ENCODE data around the gene CCDC178.

CCDC178 gene

DNA sequence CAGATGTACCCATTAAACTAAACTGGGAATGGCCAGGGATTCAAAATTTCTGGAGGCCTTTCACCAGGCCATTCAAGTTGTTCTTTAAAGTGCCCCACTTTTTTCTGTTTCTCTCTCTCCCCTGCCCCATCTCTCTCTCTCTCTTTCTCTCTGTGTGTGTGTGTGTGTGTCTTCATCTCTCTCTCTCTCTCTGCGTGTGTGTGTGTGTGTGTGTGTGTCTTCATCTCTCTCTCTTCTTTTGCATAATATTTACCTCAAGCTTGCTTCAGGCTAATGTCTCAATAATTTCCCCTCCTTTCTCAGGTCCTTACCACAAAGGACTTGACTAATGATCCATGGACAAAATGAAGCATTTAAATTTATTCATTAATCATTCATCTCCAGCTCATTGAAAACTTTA, 503.5 kb downstream of the CCDC178 start:
- no peak for DNase-seq (ENCODE audit: low read depth)
- TF ChIP-seq, protein P1, sequence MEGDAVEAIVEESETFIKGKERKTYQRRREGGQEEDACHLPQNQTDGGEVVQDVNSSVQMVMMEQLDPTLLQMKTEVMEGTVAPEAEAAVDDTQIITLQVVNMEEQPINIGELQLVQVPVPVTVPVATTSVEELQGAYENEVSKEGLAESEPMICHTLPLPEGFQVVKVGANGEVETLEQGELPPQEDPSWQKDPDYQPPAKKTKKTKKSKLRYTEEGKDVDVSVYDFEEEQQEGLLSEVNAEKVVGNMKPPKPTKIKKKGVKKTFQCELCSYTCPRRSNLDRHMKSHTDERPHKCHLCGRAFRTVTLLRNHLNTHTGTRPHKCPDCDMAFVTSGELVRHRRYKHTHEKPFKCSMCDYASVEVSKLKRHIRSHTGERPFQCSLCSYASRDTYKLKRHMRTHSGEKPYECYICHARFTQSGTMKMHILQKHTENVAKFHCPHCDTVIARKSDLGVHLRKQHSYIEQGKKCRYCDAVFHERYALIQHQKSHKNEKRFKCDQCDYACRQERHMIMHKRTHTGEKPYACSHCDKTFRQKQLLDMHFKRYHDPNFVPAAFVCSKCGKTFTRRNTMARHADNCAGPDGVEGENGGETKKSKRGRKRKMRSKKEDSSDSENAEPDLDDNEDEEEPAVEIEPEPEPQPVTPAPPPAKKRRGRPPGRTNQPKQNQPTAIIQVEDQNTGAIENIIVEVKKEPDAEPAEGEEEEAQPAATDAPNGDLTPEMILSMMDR (IDR thresholded peaks at IDR 0.05; ENCODE audit: low read depth, low read length, missing control alignments) = no peak
- H3K4me3 ChIP-seq (ENCODE audit: low read depth, low read length) = no peak overlapping the region

DNA sequence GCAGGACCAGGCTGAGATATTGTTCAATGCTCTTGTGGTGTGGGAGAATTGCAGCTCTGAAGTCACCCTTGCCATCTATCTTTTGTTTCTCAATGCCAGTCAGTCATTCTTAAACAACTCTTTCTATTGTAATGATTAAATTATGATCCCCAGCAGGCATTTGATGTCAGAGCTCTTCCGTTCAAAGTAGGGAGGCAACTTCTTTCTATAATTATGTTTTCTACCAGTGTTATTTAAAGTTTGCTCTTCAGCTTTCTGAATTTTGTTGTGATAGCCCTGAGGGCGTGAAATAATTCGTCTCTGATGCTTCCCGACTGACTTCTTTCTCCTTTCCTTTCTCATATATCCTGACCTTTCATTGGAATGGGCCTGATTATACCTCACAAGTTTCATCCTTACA, 506.3 kb downstream of the CCDC178 start:
- TF ChIP-seq, protein P1 (IDR thresholded peaks at IDR 0.05; ENCODE audit: low read depth, low read length, missing control alignments) = no peak
- no peak for DNase-seq (ENCODE audit: low read depth)

DNA sequence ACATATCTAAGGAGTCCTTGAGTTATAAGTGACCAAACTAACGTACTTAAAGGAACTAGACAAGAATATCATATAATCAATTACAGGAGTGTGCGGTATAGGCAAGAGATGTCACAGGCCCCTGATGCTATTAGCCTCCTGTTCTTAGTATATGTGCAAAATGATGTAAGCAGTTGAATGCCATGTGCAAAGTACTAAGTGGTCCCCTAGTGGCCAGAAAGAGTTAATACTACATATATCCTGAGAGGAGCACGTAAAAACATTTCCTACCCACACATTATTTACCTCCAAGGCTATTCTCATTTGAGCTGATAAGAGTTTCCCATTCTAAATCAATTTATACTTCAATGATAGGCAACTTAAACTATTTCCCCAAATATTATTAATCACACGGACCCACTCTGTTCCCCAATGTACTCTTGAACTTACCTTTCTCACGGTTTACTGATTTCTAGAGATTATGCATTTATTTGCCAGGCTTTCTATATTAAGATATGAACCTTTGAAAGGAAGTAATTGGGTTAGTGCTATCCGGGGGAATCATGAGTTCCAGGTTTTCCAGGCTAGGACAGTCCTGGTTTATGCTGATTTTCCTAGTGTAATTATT, 509.7 kb downstream of the CCDC178 start:
- TF ChIP-seq, protein P1 (IDR thresholded peaks at IDR 0.05; ENCODE audit: low read depth, low read length, missing control alignments) = peak; percentile 66
- DNase-seq (ENCODE audit: low read depth) = peak; percentile 5
- H3K4me3 ChIP-seq (ENCODE audit: low read depth, low read length) = no peak overlapping the region

More for the DNA sequence above, 506.3 kb downstream of the CCDC178 start:
- H3K4me3 ChIP-seq (ENCODE audit: low read depth, low read length) = no peak overlapping the region

DNA sequence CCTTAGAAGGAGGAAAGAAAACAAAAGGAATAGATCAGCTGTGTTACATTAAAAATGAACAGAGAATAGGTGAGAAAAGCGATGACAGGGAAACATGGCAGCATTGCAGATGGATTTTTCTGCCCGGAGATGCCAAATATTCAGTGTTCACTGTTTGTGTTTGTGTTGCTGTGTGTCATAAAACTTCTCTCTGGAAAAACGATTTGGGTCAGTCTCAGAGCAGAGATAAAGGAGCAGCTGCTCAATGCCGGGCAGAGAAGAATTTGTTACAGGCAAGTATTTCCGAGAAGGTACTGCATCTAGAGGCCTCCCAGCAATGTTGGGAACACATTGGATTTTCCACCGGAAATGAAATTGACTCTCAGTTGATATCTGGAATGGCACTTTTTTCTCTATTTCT, 511.3 kb downstream of the CCDC178 start:
- no peak overlapping the region for H3K4me3 ChIP-seq (ENCODE audit: low read depth, low read length)
- TF ChIP-seq, protein P1 (IDR thresholded peaks at IDR 0.05; ENCODE audit: low read depth, low read length, missing control alignments) = no peak
- no peak for DNase-seq (ENCODE audit: low read depth)

DNA sequence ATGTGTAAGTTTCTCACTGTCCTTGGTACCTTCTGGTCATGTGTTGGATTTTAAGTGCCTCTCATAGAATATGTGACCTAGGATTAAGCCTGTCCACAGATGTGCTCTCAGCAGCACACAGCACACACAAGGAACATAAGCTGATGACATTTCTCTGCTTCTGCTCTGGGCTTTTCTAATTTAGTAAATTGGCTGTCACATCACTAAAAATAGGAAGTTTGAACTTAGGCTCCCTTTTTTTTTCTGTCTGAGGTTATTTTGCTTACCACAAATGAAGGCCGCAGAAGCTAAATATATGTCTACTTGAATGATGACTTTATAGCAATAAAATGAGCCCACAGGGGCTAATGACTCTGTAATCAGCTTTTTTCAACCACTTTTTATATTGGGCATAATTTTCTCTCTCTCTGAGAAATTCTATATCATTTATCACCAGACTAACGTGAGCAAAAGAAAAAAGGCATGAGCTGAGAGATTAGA, 517.5 kb downstream of the CCDC178 start:
- TF ChIP-seq, protein P1 (IDR thresholded peaks at IDR 0.05; ENCODE audit: low read depth, low read length, missing control alignments) = no peak
- DNase-seq (ENCODE audit: low read depth) = no peak
- no peak overlapping the region for H3K4me3 ChIP-seq (ENCODE audit: low read depth, low read length)

DNA sequence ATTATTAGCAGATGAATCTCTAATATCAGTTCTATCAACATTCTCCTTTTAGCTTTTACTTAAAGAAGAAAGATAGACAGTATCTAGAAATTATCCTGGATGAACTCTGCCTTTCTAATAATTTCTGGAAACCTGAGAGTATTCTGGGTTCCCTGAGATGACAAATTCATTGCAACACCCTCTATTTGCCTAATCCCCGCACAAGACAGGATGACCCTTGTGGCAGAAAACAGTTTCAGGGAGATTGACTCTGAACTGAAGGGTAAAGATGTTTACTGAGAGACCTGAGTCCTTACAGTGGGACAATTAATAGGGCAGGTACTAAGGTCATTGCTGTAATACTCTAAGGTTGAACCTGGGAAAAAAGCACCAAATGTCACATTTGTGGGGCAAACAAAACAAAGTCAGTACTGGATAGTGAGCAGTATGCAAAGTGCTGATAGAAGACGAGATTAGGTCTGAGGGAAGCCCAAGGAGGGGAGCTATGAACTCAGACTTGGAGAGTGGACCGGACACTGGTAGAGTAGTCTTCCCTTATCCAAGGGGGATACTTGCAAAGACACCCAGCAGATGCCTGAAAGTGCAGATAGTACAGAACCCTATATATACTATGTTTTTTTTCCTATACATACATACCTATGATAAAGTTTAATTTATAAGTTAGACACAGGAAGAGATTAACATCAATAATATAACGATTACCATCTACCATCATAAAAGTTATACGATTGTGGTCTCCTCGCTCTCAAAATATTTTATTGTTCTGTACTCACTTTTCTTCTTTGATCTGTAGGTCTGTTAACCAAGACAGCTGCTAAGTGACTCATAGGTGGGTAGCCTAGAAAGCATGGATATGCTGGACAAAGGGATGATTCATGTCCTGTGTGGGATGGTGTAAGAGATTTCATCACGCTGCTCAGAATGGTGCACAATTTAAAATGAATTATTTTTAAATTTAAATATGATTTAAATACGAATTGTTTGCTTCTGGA, 519.4 kb downstream of the CCDC178 start:
- DNase-seq (ENCODE audit: low read depth) = no peak
- H3K4me3 ChIP-seq (ENCODE audit: low read depth, low read length) = no peak overlapping the region
- TF ChIP-seq, protein P1 (IDR thresholded peaks at IDR 0.05; ENCODE audit: low read depth, low read length, missing control alignments) = no peak
